Measurements from ENCODE around the gene SPOUT1. TPM values are rescaled to one million over a fixed set of nuclear protein-coding genes. Genes with fewer than 3 reads are reported as not detected.
"Not testable (repeated sequence)": the region's sequence is repeated elsewhere in the genome, so short reads cannot be mapped to it uniquely, and the experiment has no call there.

The SPOUT1 gene
- total RNA-seq, 1 donor from 2014 or later: 14.0 TPM

DNA sequence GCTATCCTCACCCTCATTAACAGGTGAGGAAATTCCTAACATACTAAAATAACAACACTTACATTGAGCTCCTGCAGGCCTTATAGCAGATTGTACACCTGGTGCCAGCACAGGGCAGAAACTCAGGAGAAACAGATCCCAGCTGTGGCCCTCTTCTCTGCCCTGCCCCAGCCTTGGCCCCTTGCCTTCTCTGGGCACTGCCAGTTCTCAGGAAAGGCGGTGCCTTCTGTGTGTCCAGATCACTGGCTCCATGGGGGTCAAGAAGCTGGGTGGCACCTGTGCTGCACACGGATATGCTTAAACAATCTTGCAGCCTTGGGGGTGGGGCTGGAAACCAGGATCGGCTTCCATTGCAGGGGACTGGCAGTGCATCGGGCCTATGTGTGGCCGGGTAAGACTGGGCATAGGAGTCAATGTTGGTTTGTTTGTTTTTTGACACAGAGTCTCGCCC, 32.8 kb upstream of the SPOUT1 start:
- no peak overlapping the region for H3K4me3 ChIP-seq (ENCODE audit: low read depth, low read length)
- DNase-seq (ENCODE audit: low read depth): no peak
- FAIRE-seq: no peak
- H3K27me3 ChIP-seq (ENCODE audit: control insufficient read depth, insufficient read depth, low read length): no peaks in the 10 kb centered on the region
- H3K36me3 ChIP-seq (ENCODE audit: control insufficient read depth, insufficient read depth, low read length): no peaks in the 10 kb centered on the region
- TF ChIP-seq, protein P1, sequence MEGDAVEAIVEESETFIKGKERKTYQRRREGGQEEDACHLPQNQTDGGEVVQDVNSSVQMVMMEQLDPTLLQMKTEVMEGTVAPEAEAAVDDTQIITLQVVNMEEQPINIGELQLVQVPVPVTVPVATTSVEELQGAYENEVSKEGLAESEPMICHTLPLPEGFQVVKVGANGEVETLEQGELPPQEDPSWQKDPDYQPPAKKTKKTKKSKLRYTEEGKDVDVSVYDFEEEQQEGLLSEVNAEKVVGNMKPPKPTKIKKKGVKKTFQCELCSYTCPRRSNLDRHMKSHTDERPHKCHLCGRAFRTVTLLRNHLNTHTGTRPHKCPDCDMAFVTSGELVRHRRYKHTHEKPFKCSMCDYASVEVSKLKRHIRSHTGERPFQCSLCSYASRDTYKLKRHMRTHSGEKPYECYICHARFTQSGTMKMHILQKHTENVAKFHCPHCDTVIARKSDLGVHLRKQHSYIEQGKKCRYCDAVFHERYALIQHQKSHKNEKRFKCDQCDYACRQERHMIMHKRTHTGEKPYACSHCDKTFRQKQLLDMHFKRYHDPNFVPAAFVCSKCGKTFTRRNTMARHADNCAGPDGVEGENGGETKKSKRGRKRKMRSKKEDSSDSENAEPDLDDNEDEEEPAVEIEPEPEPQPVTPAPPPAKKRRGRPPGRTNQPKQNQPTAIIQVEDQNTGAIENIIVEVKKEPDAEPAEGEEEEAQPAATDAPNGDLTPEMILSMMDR (IDR thresholded peaks at IDR 0.05; ENCODE audit: insufficient read depth, low read length, severe bottlenecking): no peak

DNA sequence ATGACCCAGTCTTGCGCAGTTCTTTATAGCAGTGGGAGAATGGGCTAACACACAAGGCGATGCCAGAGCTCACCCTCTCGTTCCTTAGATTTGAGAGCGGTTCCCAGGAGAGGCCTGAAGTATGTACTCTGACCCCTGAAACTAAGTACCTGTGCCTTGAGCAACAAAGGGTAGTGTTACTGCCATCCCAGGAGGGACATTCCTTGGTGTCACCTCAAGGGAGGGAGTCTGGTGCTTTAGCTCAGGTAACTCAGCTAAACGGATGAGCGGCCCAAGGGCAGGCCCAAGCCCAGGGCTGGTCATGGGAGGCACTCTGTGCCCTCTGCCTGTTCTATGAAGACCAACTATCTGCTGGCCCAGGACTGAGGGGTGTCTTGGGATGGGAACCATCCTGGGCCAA, 31.9 kb upstream of the SPOUT1 start:
- DNase-seq (ENCODE audit: low read depth) (no peak), FAIRE-seq (no peak)
- TF ChIP-seq, protein P1 (IDR thresholded peaks at IDR 0.05; ENCODE audit: insufficient read depth, low read length, severe bottlenecking): no peak

DNA sequence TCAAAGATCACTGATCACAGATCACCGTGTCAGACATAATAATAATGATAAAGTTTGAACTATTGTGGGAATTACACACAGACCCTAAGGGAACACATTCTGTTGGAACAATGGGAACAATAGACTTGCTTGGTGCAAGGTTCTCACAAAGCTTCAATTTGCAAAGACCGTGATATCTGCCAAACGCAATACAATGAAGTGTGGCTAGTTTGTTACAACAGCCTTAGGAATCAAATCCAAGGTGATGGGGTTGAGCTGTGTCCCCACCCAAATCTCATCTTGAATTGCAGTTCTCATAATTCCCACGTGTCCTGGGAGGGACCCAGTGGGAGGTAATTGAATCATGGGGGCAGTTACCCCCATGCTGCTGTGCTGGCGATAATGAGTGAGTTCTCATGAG, 31.3 kb upstream of the SPOUT1 start:
- no peaks in the 10 kb centered on the region for H3K27me3 ChIP-seq (ENCODE audit: control insufficient read depth, insufficient read depth, low read length)
- no peak overlapping the region for H3K4me3 ChIP-seq (ENCODE audit: low read depth, low read length)
- DNase-seq (ENCODE audit: low read depth): no peak
- no peak for FAIRE-seq
- TF ChIP-seq, protein P1 (IDR thresholded peaks at IDR 0.05; ENCODE audit: insufficient read depth, low read length, severe bottlenecking): no peak
- no peaks in the 10 kb centered on the region for H3K36me3 ChIP-seq (ENCODE audit: control insufficient read depth, insufficient read depth, low read length)

More for the DNA sequence above, 31.9 kb upstream of the SPOUT1 start:
- Histone ChIP-seq H3K4me3 (ENCODE audit: low read depth, low read length) (no peak overlapping the region), H3K27me3 (ENCODE audit: control insufficient read depth, insufficient read depth, low read length) (no peaks in the 10 kb centered on the region), H3K36me3 (ENCODE audit: control insufficient read depth, insufficient read depth, low read length) (no peaks in the 10 kb centered on the region)

DNA sequence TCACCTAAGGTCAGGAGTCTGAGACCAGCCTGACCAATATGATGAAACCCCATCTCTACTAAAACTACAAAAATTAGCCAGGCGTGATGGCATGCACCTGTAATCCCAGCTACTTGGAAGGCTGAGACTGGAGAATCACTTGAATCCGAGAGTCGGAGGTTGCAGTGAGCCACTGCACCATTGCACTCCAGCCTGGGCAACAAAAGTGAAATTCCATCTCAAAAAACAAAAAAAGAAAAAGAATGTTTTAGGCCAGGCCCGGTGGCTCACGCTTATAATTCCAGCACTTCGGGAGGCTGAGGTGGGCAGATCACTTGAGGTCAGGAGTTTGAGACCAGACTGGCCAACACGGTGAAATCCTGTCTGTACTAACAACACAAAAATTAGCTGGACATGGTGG, 28.9 kb upstream of the SPOUT1 start:
- not testable (repeated sequence) for H3K27me3 ChIP-seq (ENCODE audit: control insufficient read depth, insufficient read depth, low read length); DNase-seq (ENCODE audit: low read depth); FAIRE-seq; H3K36me3 ChIP-seq (ENCODE audit: control insufficient read depth, insufficient read depth, low read length); H3K4me3 ChIP-seq (ENCODE audit: low read depth, low read length)

DNA sequence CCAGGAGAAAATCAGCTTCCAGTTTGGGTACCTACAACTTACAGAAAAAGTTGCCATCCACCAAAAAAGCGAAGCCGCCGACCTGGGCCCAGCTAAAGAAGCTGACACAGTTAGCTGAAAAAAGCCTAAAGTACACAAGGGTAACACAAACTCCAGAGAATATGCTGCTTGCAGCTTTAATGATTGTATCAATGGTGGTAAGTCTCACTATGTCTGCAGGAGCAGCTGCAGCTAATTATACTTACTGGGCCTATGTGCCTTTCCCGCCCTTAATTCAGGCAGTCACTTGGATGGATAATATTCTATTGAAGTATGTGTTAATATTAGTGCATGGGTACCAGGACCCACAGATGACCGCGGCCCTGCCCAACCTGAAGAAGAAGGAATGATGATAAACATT, 24.9 kb upstream of the SPOUT1 start:
- H3K4me3 ChIP-seq (ENCODE audit: low read depth, low read length); H3K27me3 ChIP-seq (ENCODE audit: control insufficient read depth, insufficient read depth, low read length); H3K36me3 ChIP-seq (ENCODE audit: control insufficient read depth, insufficient read depth, low read length); DNase-seq (ENCODE audit: low read depth); FAIRE-seq: not testable (repeated sequence)

DNA sequence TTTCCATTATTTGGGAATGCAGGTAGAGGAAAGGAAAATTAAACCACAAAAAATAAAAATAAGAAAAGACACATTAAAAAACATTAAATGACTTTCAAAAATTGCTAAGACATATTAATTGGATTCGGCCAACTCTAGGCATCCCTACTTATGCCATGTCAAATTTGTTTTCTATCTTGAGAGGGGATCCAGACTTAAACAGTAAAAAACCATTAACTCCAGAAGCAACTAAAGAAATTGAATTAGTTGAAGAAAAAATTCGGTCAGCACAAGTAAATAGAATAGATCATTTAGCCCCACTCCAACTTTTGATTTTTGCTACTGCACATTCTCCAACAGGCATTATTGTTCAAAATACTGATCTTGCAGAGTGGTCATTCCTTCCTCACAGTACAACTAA, 23.1 kb upstream of the SPOUT1 start:
- H3K4me3 ChIP-seq (ENCODE audit: low read depth, low read length); DNase-seq (ENCODE audit: low read depth); H3K36me3 ChIP-seq (ENCODE audit: control insufficient read depth, insufficient read depth, low read length); H3K27me3 ChIP-seq (ENCODE audit: control insufficient read depth, insufficient read depth, low read length); FAIRE-seq: not testable (repeated sequence)

DNA sequence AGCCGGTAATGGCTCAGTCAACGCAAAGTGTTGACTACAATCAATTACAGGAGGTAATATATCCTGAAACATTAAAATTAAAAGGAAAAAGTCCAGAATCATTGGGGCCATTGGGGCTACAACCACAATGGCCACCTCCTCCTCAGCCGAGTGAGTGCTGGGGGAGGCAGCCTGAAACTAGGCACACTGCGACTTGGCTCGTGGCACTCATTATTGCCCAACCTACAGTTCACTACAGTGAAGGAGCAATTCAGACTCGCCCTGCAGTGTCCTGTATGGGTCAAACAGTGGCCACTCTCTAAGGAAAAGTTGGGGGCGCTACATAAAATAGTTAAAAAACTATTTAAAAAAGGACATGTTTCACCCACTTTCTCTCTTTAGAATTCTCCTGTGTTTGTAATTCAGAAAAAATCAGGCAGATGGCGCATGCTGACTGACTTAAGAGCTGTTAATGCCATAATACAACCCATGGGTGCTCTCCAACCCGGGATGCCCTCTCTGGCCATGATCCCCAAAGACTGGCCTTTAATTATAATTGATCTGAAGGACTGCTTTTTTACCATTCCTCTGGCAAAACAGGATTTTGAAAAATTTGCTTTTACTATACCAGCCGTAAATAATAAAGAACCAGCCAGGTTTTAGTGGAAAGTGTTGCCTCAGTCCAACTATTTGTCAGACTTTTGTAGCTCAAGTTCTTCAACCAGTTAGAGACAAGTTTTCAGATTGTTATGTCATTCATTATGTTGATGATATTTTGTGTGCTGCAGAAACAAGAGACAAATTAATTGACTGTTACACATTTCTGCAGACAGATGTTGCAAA, 22.4 kb upstream of the SPOUT1 start:
- peak; percentile 33 for DNase-seq (ENCODE audit: low read depth)
- not testable (repeated sequence) for FAIRE-seq; H3K4me3 ChIP-seq (ENCODE audit: low read depth, low read length); H3K27me3 ChIP-seq (ENCODE audit: control insufficient read depth, insufficient read depth, low read length); H3K36me3 ChIP-seq (ENCODE audit: control insufficient read depth, insufficient read depth, low read length)
- TF ChIP-seq, protein P1 (IDR thresholded peaks at IDR 0.05; ENCODE audit: insufficient read depth, low read length, severe bottlenecking): peak; percentile 44

DNA sequence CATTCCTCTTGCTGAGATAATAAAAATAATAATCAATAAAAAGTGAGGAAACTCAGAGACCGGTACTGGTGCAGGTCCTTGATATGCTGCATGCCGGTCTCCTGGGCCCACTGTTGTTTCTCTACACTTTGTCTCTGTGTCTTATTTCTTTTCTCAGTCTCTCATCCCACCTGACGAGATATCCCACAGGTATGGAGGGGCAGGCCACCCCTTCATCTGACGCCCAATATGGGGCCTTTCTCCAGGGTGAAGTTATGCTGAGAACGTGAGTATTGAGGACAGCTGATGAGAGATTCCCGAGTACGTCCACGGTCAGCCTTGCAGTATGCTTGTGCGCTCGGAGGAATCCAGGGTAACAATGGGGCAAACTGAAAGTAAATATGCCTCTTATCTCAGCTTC, 21.4 kb upstream of the SPOUT1 start:
- not testable (repeated sequence) for FAIRE-seq; DNase-seq (ENCODE audit: low read depth); H3K36me3 ChIP-seq (ENCODE audit: control insufficient read depth, insufficient read depth, low read length); H3K4me3 ChIP-seq (ENCODE audit: low read depth, low read length); H3K27me3 ChIP-seq (ENCODE audit: control insufficient read depth, insufficient read depth, low read length)
